Hepatocyte (in vitro differentiated cells): Measurements from ENCODE around the gene RCAN2.

Source experiments
- CTCF ChIP-seq: fragments of 200-600 bp; sonication (generic); IDR thresholded peaks from 2 replicates; pipeline ENCODE4 v1.5.1; 2016; ENCODE audit warnings: antibody characterized with exemption, mild to moderate bottlenecking; ENCODE audit not compliant: poor library complexity
- EZH2 ChIP-seq: fragments of 200-600 bp; sonication (generic); IDR thresholded peaks from 2 replicates; pipeline ENCODE4 v1.6.1; 2016; ENCODE audit warnings: antibody characterized with exemption, mild to moderate bottlenecking, borderline replicate concordance
- EZH2phosphoT487 ChIP-seq: fragments of 200-600 bp; sonication (generic); IDR thresholded peaks from one replicate; pipeline ENCODE4 v1.6.1; 2018; ENCODE audit warnings: antibody characterized with exemption, mild to moderate bottlenecking, low read depth, moderate library complexity; ENCODE audit not compliant: unreplicated experiment, severe bottlenecking

DNA sequence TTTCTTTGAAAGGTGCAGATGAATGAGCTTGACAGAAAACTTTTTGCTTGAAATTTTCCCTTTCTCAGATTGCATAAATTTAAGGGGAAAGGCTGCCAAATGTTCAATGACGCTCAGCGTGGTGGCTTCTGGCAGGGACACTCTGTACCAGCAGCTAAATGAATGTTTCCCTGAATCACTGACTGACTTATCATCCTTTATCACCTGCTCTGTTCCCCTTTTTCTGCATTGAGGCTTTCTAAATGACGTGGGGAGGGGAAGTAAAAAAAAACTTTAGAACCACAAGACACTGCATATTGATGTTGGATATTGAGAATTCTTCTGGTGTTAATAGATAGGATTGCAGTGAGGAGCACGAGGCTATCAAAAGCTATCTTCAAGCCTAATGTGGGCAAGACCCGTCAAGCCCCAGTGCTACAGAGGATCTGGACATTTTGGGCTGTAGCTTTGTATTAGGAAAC lies 273.5 kb downstream of the RCAN2 start:
- TF ChIP-seq EZH2phosphoT487 (no peak), EZH2 (no peak), CTCF (no peak)
